HG03469 (cell line): ENCODE measurements around the gene IQSEC1.
"Not testable (repeated sequence)": the region's sequence is repeated elsewhere in the genome, so short reads cannot be mapped to it uniquely, and the experiment has no call there.

Experiments used
- ATAC-seq: cut with Tn5 transposase; IDR thresholded peaks from one replicate; pipeline ENCODE4 v1.9.1; 2021; ENCODE audit warnings: mild to moderate bottlenecking, moderate library complexity, moderate number of reproducible peaks; ENCODE audit not compliant: unreplicated experiment

The IQSEC1 gene

GRCh38 chr3:12886106-12886679, 187.0 kb downstream of the IQSEC1 start:
- ATAC-seq = no peak

DNA sequence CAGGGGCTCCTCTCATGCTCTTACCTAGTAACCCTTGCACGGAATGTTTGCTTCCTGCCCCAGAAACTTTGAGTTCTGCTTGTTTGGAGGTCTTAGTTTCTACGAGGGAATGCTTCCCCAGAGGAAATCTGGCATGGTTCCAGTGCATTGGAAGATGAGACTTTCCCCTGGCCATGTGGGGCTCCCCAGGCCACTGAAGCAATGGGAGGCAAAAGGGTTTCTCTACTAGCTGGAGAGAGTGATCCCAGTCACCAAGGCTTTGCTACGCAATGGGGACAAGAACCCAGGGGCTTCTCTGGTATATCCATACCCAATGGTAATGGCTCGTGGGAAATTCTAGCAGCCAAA, 187.7 kb downstream of the IQSEC1 start:
- ATAC-seq = no peak

GRCh38 chr3:12884790-12885582, 188.2 kb downstream of the IQSEC1 start:
- peak; percentile 34 for ATAC-seq

GRCh38 chr3:12884186-12884680, 189.0 kb downstream of the IQSEC1 start:
- no peak for ATAC-seq

GRCh38 chr3:12882336-12883310, 190.6 kb downstream of the IQSEC1 start:
- ATAC-seq = no peak

DNA sequence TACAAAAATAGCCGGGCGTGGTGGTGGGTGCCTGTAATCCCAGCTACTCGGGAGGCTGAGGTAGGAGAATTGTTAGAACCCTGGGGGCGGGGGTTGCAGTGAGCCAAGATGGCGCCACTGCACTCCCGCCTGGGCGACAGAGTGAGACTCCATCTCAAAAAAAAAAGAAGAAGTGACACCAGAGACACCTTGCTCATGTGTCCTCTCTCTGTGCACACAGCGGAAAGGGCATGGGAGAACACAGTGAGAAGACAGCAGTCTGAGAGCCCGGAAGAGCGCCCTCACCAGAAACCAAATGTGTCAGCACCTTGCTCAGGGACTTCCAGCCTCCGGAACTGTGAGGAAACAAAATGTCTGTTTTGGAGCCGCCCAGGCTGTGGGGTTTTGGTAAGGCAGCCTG, 191.4 kb downstream of the IQSEC1 start:
- ATAC-seq = not testable (repeated sequence)

GRCh38 chr3:12879191-12879815, 193.9 kb downstream of the IQSEC1 start:
- no peak for ATAC-seq

- not testable (repeated sequence) for ATAC-seq
Observed at GRCh38 chr3:12878758-12879157, 194.5 kb downstream of the IQSEC1 start.

DNA sequence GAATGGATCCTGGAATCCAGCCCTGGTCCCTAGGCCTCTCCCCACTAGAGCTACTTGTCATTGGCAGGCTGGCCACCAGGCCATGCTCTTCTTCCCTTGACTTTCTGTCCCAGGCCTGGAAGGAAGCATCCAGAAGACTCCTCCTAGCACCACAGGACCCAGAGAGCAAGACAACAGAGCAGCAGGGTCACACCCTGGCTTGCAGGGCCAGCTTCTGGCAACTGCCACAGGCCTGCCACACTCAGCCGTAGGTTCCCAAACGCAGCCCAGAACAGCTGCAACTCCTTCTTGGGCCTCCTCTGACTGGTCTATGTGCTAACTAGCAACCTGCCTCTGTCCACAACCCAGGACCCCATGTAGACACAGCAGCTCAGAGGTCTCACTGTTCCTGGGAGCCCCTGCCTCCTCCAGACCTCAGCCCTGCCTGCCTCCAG, 195.1 kb downstream of the IQSEC1 start:
- no peak for ATAC-seq

DNA sequence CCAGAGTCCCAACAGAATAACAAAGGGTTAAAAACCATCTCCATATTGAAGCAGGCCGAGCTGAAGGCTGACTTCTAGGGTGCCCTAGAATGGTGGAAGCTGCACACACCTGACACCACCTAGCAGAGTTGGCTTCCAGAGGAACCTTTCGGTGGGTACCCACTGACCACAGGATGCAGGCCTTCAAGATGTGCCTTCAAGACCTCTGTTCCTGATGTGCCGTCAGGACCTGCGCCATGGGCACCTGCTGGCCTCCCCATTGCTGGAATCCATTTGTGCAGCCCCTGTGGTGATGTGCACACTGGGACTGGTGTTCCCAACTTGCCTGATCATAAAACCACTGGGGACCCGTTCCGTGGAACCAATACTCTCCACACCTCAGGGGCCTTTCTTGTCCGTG, 196.2 kb downstream of the IQSEC1 start:
- no peak for ATAC-seq

DNA sequence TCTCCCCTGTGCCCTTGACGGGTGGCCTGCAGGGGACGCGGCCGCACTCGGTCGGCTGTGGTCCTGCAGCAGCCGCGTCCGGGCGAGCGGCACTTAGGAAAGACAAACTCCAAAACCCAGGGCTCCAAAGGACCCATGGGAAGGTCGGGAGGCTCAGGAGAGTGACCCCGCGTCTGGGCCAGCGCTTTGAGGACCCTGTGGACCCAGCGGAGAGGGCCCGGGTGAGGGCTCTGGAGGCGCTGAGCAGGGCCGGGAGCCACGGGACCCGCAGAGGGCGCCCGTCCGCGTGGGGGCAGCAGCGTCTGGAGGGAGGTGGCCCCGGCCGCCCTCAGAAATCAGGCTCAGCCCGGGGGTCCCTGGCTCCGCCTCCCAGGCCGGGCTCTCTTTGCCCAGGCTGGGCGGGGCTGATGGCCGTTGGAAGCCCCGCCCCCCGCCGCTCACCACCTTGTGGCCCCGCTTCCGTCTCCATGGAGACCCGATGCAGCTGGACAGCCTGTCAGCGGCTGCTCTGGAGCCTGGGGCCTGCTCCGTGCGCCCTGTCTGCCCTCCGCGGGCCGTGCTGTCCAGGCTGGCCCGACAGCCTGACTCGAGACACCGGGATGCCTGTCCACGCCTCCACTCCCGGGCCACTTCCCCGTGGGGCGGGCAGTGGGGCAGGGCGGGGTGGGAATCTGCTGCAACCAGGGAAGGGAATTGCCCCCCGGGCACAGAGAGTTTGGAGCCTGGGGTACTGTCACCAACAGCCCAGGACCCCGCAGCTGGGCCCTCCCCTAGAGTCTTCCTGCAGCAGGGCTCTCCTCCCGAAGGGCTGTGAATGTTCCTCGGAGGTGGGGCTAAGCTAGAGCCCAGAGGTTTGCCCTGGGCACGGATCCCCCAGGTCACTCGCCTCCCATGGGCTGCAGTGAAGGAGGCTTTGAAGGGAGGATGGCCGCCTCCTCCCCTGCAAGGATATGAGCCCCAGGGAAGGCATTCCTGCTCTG, 197.1 kb downstream of the IQSEC1 start:
- ATAC-seq = no peak

DNA sequence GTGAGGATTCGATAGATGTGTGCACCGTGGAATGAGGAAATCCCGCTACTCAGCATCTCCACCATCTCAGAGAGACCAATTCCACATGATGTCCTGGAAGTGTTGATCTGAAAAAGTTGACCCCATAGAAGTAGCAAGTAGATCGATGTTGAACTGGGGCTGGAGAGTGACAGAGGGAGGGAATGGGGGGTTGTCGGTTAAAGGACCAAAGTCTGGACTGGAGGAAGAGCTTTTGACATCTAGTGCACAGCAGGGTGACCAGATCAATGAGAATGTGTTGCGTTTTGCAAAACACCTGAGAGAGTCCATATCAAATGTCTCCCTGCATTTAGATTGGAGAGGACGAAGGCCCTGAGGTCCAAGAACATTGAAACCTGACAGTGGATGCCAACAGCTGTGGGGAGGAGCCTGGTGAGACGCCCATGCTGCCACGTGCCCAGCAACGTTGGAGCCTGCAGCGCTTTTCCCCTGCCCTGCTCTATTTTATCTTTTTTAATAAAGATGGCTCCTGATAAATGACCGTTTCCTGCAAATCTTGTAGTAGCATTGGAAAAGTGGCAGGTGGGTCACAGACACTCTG, 201.7 kb downstream of the IQSEC1 start:
- ATAC-seq = no peak

GRCh38 chr3:12870942-12871341, 202.3 kb downstream of the IQSEC1 start:
- no peak for ATAC-seq

GRCh38 chr3:12869035-12869621, 204.1 kb downstream of the IQSEC1 start:
- no peak for ATAC-seq

- peak; percentile 51 for ATAC-seq
Observed at GRCh38 chr3:12868039-12869034, 204.9 kb downstream of the IQSEC1 start.

- no peak for ATAC-seq
Observed at GRCh38 chr3:12866836-12867235, 206.4 kb downstream of the IQSEC1 start.

DNA sequence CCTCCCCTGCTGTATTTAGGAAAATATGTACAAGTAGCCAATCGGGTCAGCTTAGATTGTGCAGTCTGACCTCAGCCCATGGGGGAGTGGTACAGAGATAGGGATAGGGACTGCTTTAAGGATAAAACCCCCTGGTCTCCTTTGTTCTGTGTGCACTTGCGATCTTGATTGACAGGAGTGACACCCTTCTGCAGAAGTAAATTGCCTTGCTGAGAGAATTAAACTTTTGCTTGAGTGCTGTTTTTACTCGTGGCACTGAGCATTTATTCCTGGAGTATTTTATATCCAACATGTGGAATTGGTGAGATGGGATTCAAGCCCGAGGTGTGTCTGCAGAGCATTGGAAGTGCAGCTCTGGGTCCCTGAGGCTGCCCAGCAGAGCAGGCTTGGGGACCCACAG, 208.0 kb downstream of the IQSEC1 start:
- no peak for ATAC-seq

GRCh38 chr3:12862387-12862786, 210.8 kb downstream of the IQSEC1 start:
- ATAC-seq = no peak
